NCI-H1105 treated with DMSO at 0.1 percent for 48 hours (cell line): Measurements from ENCODE around the gene OTOS.

Experiments used
- DNase-seq: peaks from one replicate; lab custom pipeline; 2025; lab: John Stamatoyannopoulos, UW

Gene OTOS

GRCh38 chr2:240167588-240167880 is 27.1 kb upstream of the OTOS start:
- DNase-seq, result no peak

- no peak for DNase-seq
Measured at GRCh38 chr2:240166761-240167587, 26.5 kb upstream of the OTOS start.

GRCh38 chr2:240166191-240166590 is 25.7 kb upstream of the OTOS start:
- DNase-seq, result no peak

- no peak for DNase-seq
Measured at GRCh38 chr2:240165661-240166060, 25.2 kb upstream of the OTOS start.

- no peak for DNase-seq
Measured at GRCh38 chr2:240165034-240165433, 24.6 kb upstream of the OTOS start.

GRCh38 chr2:240164586-240164985 is 24.1 kb upstream of the OTOS start:
- no peak for DNase-seq

- DNase-seq, result no peak
Measured at GRCh38 chr2:240163844-240164574, 23.6 kb upstream of the OTOS start.

- DNase-seq, result no peak
Measured at GRCh38 chr2:240162939-240163714, 22.7 kb upstream of the OTOS start.

- no peak for DNase-seq
Measured at GRCh38 chr2:240162531-240162930, 22.1 kb upstream of the OTOS start.

- no peak for DNase-seq
Measured at GRCh38 chr2:240162032-240162431, 21.6 kb upstream of the OTOS start.

GRCh38 chr2:240161087-240161750 is 20.8 kb upstream of the OTOS start:
- no peak for DNase-seq

GRCh38 chr2:240160291-240161086 is 20.0 kb upstream of the OTOS start:
- no peak for DNase-seq

GRCh38 chr2:240159251-240159839 is 18.9 kb upstream of the OTOS start:
- no peak for DNase-seq

- DNase-seq, result no peak
Measured at GRCh38 chr2:240157147-240157470, 16.7 kb upstream of the OTOS start.

GRCh38 chr2:240156435-240157146 is 16.1 kb upstream of the OTOS start:
- no peak for DNase-seq

- DNase-seq, result no peak
Measured at GRCh38 chr2:240155745-240156390, 15.4 kb upstream of the OTOS start.

- DNase-seq, result no peak
Measured at GRCh38 chr2:240155048-240155744, 14.7 kb upstream of the OTOS start.

- no peak for DNase-seq
Measured at GRCh38 chr2:240154606-240155005, 14.1 kb upstream of the OTOS start.

- DNase-seq, result no peak
Measured at GRCh38 chr2:240153418-240153817, 13.0 kb upstream of the OTOS start.
